Superior temporal gyrus (tissue), 1 donor: ENCODE measurements around the gene TMEM175.
"Not testable (repeated sequence)": the region's sequence is repeated elsewhere in the genome, so short reads cannot be mapped to it uniquely, and the experiment has no call there.

ENCODE experiments used
- DNase-seq: peaks from one replicate; pipeline ENCODE4 v3.0.0-alpha.2; 2016; ENCODE audit errors: extremely low spot score

TMEM175 gene

GRCh38 chr4:989722-990471, 57.6 kb downstream of the TMEM175 start:
- DNase-seq, result no peak

GRCh38 chr4:990746-991367, 58.6 kb downstream of the TMEM175 start:
- no peak for DNase-seq

GRCh38 chr4:991451-992296, 59.4 kb downstream of the TMEM175 start:
- DNase-seq, result no peak

GRCh38 chr4:992297-993110, 60.2 kb downstream of the TMEM175 start:
- no peak for DNase-seq

GRCh38 chr4:993111-994029, 61.1 kb downstream of the TMEM175 start, which contains the start of gene SLC26A1:
TSS of gene SLC26A1 (minus strand) at chr4:993404. CDS start at chr4:991703, 1,701 bp downstream.
- DNase-seq, result no peak

- DNase-seq, result no peak
Measured at GRCh38 chr4:995311-996026, 63.2 kb downstream of the TMEM175 start.

- DNase-seq, result no peak
Measured at GRCh38 chr4:996030-996996, 64.1 kb downstream of the TMEM175 start.

- DNase-seq, result no peak
Measured at GRCh38 chr4:996997-997374, 64.7 kb downstream of the TMEM175 start.

- DNase-seq, result no peak
Measured at GRCh38 chr4:997375-998071, 65.3 kb downstream of the TMEM175 start.

- DNase-seq, result no peak
Measured at GRCh38 chr4:998096-998691, 65.9 kb downstream of the TMEM175 start.

GRCh38 chr4:999240-999863, 67.1 kb downstream of the TMEM175 start:
- DNase-seq, result not testable (repeated sequence)

- DNase-seq, result no peak
Measured at GRCh38 chr4:999882-1000425, 67.7 kb downstream of the TMEM175 start.

GRCh38 chr4:1000686-1001260, 68.5 kb downstream of the TMEM175 start:
- no peak for DNase-seq

- no peak for DNase-seq
Measured at GRCh38 chr4:1001561-1002130, 69.4 kb downstream of the TMEM175 start.

GRCh38 chr4:1002131-1002630, 69.9 kb downstream of the TMEM175 start:
- DNase-seq, result no peak
